DMS 273 (cell line): Measurements from ENCODE around the gene EMC8.
A peak's percentile ranks its signal among the peaks of the same experiment; 100 is the strongest.

Experiments used
- DNase-seq: peaks from one replicate; lab custom pipeline; 2025; ENCODE audit not compliant: unreplicated experiment; lab: John Stamatoyannopoulos, UW

EMC8 gene

GRCh38 chr16:85759136-85759535 is 40.2 kb downstream of the EMC8 start:
- DNase-seq, result no peak

GRCh38 chr16:85757341-85757822 is 42.0 kb downstream of the EMC8 start:
- DNase-seq, result no peak

- no peak for DNase-seq
Observed at GRCh38 chr16:85755929-85756768, 43.2 kb downstream of the EMC8 start.

GRCh38 chr16:85754413-85754812 is 44.9 kb downstream of the EMC8 start:
- DNase-seq, result no peak

GRCh38 chr16:85753976-85754375 is 45.4 kb downstream of the EMC8 start:
- no peak for DNase-seq

GRCh38 chr16:85753559-85753958 is 45.8 kb downstream of the EMC8 start:
- DNase-seq, result no peak

GRCh38 chr16:85752511-85753420 is 46.6 kb downstream of the EMC8 start:
- peak; percentile 77 for DNase-seq

GRCh38 chr16:85751698-85752501 is 47.4 kb downstream of the EMC8 start:
- peak; percentile 46 for DNase-seq

GRCh38 chr16:85750827-85751697 is 48.3 kb downstream of the EMC8 start, which contains the start of gene C16orf74:
C16orf74 (minus strand) TSS chr16:85751096; CDS start chr16:85735217, 15,879 bp downstream.
- DNase-seq, result peak; percentile 80

- DNase-seq, result peak; percentile 65
Observed at GRCh38 chr16:85750146-85750826, 49.1 kb downstream of the EMC8 start.

GRCh38 chr16:85749771-85750145 is 49.6 kb downstream of the EMC8 start:
- no peak for DNase-seq

GRCh38 chr16:85746460-85747215 is 52.7 kb downstream of the EMC8 start:
- DNase-seq, result no peak

GRCh38 chr16:85738923-85739715 is 60.2 kb downstream of the EMC8 start:
- no peak for DNase-seq

- no peak for DNase-seq
Observed at GRCh38 chr16:85736921-85737320, 62.4 kb downstream of the EMC8 start.

- DNase-seq, result no peak
Observed at GRCh38 chr16:85735946-85736345, 63.4 kb downstream of the EMC8 start.

- DNase-seq, result peak; percentile 54
Observed at GRCh38 chr16:85735225-85735635, 64.1 kb downstream of the EMC8 start.

- DNase-seq, result no peak
Observed at GRCh38 chr16:85734311-85735017, 64.9 kb downstream of the EMC8 start.
